ENCODE results near the gene SCN2A.
A peak's percentile ranks its signal among the peaks of the same experiment; 100 is the strongest.
"Not testable (repeated sequence)": the region's sequence is repeated elsewhere in the genome, so short reads cannot be mapped to it uniquely, and the experiment has no call there.

The SCN2A gene

GRCh38 chr2:165369898-165370296 lies 130.7 kb downstream of the SCN2A start:
- no peaks in the 10 kb centered on the region for H3K9me3 ChIP-seq (ENCODE audit: low read depth, low read length)
- H3K36me3 ChIP-seq (ENCODE audit: insufficient read depth, low read length), result no peaks in the 10 kb centered on the region
- H3K4me3 ChIP-seq, result peak overlapping the region; percentile 46
- peak; percentile 88 for DNase-seq (ENCODE audit: low read depth, low spot score)
- peak overlapping the region; percentile 71 for H3K27ac ChIP-seq
- TF ChIP-seq POLR2AphosphoS5 (IDR thresholded peaks at IDR 0.05; ENCODE audit: borderline replicate concordance, low read depth, low read length), result peak; percentile 68; the same call in 1 of the 2 replicates
- no peak for TF ChIP-seq EZH2 (IDR thresholded peaks at IDR 0.05)
- no peak overlapping the region for H3K9ac ChIP-seq (ENCODE audit: insufficient read length)

GRCh38 chr2:165371356-165371755 lies 132.1 kb downstream of the SCN2A start:
- Histone ChIP-seq H3K27ac (no peak overlapping the region), H3K9me3 (ENCODE audit: low read depth, low read length) (no peaks in the 10 kb centered on the region), H3K4me3 (no peak overlapping the region), H3K36me3 (ENCODE audit: insufficient read depth, low read length) (no peaks in the 10 kb centered on the region), H3K9ac (ENCODE audit: insufficient read length) (no peak overlapping the region)
- DNase-seq (ENCODE audit: low read depth, low spot score), result no peak
- TF ChIP-seq EZH2 (IDR thresholded peaks at IDR 0.05), result no peak
- TF ChIP-seq FOXP2 (optimal IDR thresholded peaks at IDR 0.05; ENCODE audit: control extremely low read depth, extremely low read length, insufficient read depth), result no peak
- no peak for TF ChIP-seq POLR2AphosphoS5 (IDR thresholded peaks at IDR 0.05; ENCODE audit: borderline replicate concordance, low read depth, low read length)

GRCh38 chr2:165373278-165374010 lies 134.2 kb downstream of the SCN2A start:
- TF ChIP-seq POLR2AphosphoS5 (IDR thresholded peaks at IDR 0.05; ENCODE audit: borderline replicate concordance, low read depth, low read length), result no peak; the same call in 1 of the 2 replicates
- TF ChIP-seq EZH2 (IDR thresholded peaks at IDR 0.05), result no peak
- TF ChIP-seq FOXP2 (optimal IDR thresholded peaks at IDR 0.05; ENCODE audit: control extremely low read depth, extremely low read length, insufficient read depth), result no peak
- Histone ChIP-seq H3K27ac (peak overlapping the region; percentile 77), H3K36me3 (ENCODE audit: insufficient read depth, low read length) (no peaks in the 10 kb centered on the region), H3K9ac (ENCODE audit: insufficient read length) (no peak overlapping the region), H3K4me3 (peak overlapping the region; percentile 41), H3K9me3 (ENCODE audit: low read depth, low read length) (no peaks in the 10 kb centered on the region)
- peak; percentile 69 for DNase-seq (ENCODE audit: low read depth, low spot score)

GRCh38 chr2:165376571-165376975 lies 137.4 kb downstream of the SCN2A start:
- TF ChIP-seq POLR2AphosphoS5 (IDR thresholded peaks at IDR 0.05; ENCODE audit: borderline replicate concordance, low read depth, low read length) (no peak), EZH2 (IDR thresholded peaks at IDR 0.05) (no peak), FOXP2 (optimal IDR thresholded peaks at IDR 0.05; ENCODE audit: control extremely low read depth, extremely low read length, insufficient read depth) (no peak)
- peak overlapping the region; percentile 9; the same call in 1 of the 2 replicates for H3K4me3 ChIP-seq
- no peaks in the 10 kb centered on the region for H3K9me3 ChIP-seq (ENCODE audit: low read depth, low read length)
- peak overlapping the region; percentile 55; the same call in 1 of the 2 replicates for H3K27ac ChIP-seq
- H3K9ac ChIP-seq (ENCODE audit: insufficient read length), result no peak overlapping the region
- DNase-seq (ENCODE audit: low read depth, low spot score), result no peak
- H3K36me3 ChIP-seq (ENCODE audit: insufficient read depth, low read length), result no peaks in the 10 kb centered on the region

DNA sequence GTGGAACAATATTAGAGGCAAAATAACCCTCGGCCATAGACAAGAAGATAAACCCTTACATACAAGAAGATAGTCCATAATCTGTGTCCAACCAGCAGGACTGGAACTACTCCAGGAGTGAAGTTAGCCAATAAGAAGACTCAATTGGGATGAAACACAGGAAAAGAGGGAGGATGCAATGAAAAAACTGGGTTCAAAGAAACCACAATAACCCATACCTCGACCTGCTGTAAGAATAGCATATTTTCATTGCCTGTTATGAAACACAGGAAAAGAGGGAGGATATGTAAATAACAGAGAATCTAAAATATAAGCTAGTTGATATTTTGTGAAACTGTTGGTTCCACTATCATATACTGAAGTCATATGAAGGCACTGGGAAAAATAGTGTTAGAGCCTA lies 143.1 kb downstream of the SCN2A start:
- Histone ChIP-seq H3K4me3 (no peak overlapping the region), H3K36me3 (ENCODE audit: insufficient read depth, low read length) (no peaks in the 10 kb centered on the region), H3K27ac (no peak overlapping the region), H3K9ac (ENCODE audit: insufficient read length) (no peak overlapping the region), H3K9me3 (ENCODE audit: low read depth, low read length) (no peaks in the 10 kb centered on the region)
- no peak for TF ChIP-seq POLR2AphosphoS5 (IDR thresholded peaks at IDR 0.05; ENCODE audit: borderline replicate concordance, low read depth, low read length)
- TF ChIP-seq EZH2 (IDR thresholded peaks at IDR 0.05), result no peak
- no peak for TF ChIP-seq FOXP2 (optimal IDR thresholded peaks at IDR 0.05; ENCODE audit: control extremely low read depth, extremely low read length, insufficient read depth)
- no peak for DNase-seq (ENCODE audit: low read depth, low spot score)

DNA sequence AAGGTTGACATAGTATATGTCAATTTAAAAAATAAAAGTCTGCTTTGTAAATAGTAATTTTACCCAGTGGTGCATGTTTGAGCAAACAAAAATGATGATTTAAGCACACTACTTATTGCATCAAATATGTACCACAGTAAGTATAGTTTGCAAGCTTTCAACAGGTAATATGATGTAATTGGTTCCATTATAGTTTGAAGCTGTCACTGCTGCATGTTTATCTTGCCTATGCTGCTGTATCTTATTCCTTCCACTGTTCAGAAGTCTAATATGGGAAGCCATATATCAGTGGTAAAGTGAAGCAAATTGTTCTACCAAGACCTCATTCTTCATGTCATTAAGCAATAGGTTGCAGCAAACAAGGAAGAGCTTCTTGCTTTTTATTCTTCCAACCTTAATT lies 151.7 kb downstream of the SCN2A start:
- no peaks in the 10 kb centered on the region for H3K36me3 ChIP-seq (ENCODE audit: insufficient read depth, low read length)
- TF ChIP-seq EZH2 (IDR thresholded peaks at IDR 0.05), result no peak
- TF ChIP-seq FOXP2 (optimal IDR thresholded peaks at IDR 0.05; ENCODE audit: control extremely low read depth, extremely low read length, insufficient read depth), result no peak
- TF ChIP-seq POLR2AphosphoS5 (IDR thresholded peaks at IDR 0.05; ENCODE audit: borderline replicate concordance, low read depth, low read length), result no peak
- no peak overlapping the region for H3K27ac ChIP-seq
- no peak overlapping the region for H3K4me3 ChIP-seq
- H3K9me3 ChIP-seq (ENCODE audit: low read depth, low read length), result no peaks in the 10 kb centered on the region
- H3K9ac ChIP-seq (ENCODE audit: insufficient read length), result no peak overlapping the region
- DNase-seq (ENCODE audit: low read depth, low spot score), result no peak

DNA sequence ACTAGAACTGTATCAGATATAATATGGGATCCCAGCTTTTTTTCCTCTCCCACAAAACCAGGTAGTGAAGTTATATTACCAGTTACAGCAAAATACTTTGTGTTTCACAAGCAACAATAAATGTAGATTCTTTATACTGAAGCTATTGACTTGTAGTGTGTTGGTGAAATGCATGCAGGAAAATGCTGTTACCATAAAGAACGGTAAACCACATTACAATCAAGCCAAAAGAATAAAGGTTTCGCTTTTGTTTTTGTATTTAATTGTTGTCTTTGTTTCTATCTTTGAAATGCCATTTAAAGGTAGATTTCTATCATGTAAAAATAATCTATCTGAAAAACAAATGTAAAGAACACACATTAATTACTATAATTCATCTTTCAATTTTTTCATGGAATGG lies 152.6 kb downstream of the SCN2A start:
- H3K9me3 ChIP-seq (ENCODE audit: low read depth, low read length), result no peaks in the 10 kb centered on the region
- DNase-seq (ENCODE audit: low read depth, low spot score), result no peak
- no peak overlapping the region for H3K27ac ChIP-seq
- no peak overlapping the region for H3K4me3 ChIP-seq
- H3K36me3 ChIP-seq (ENCODE audit: insufficient read depth, low read length), result no peaks in the 10 kb centered on the region
- TF ChIP-seq POLR2AphosphoS5 (IDR thresholded peaks at IDR 0.05; ENCODE audit: borderline replicate concordance, low read depth, low read length) (no peak), FOXP2 (optimal IDR thresholded peaks at IDR 0.05; ENCODE audit: control extremely low read depth, extremely low read length, insufficient read depth) (no peak), EZH2 (IDR thresholded peaks at IDR 0.05) (no peak)
- H3K9ac ChIP-seq (ENCODE audit: insufficient read length), result no peak overlapping the region

DNA sequence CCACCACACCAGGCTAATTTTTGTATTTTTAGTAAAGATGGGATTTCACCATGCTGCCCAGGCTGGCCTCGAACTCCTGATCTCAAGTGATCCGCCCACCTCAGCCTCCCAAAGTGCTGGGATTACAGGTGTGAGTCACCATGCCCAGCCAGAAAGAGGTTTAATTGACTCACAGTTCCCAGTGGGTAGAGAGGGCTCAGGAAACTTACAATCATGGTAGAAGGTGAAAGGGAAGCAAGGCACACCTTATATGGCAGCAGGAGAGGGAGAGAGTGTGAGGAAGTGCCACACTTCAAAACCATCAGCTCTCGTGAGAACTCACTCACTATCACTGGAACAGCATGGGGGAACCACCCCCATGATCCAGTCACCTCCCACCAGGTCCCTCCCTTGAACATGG lies 159.4 kb downstream of the SCN2A start:
- DNase-seq (ENCODE audit: low read depth, low spot score); H3K9me3 ChIP-seq (ENCODE audit: low read depth, low read length); H3K4me3 ChIP-seq; H3K9ac ChIP-seq (ENCODE audit: insufficient read length); H3K36me3 ChIP-seq (ENCODE audit: insufficient read depth, low read length); H3K27ac ChIP-seq: not testable (repeated sequence)

- peak; percentile 95 for DNase-seq (ENCODE audit: low read depth, low spot score)
- no peaks in the 10 kb centered on the region for H3K36me3 ChIP-seq (ENCODE audit: insufficient read depth, low read length)
- H3K9me3 ChIP-seq (ENCODE audit: low read depth, low read length), result no peaks in the 10 kb centered on the region
- peak overlapping the region; percentile 61 for H3K9ac ChIP-seq (ENCODE audit: insufficient read length)
- H3K4me3 ChIP-seq, result peak overlapping the region; percentile 61
- TF ChIP-seq FOXP2 (optimal IDR thresholded peaks at IDR 0.05; ENCODE audit: control extremely low read depth, extremely low read length, insufficient read depth), result no peak
- TF ChIP-seq EZH2 (IDR thresholded peaks at IDR 0.05), result no peak
- TF ChIP-seq POLR2AphosphoS5 (IDR thresholded peaks at IDR 0.05; ENCODE audit: borderline replicate concordance, low read depth, low read length), result no peak
- peak overlapping the region; percentile 92 for H3K27ac ChIP-seq
Observed at GRCh38 chr2:165401285-165401852, 162.2 kb downstream of the SCN2A start.

Data from SK-N-MC (cell line).